Tibial nerve (tissue), 3 donors: ENCODE measurements around the gene ANKRD9.

Experiments
- CTCF ChIP-seq, 5 experiments: fragments of 200-600 bp in 3 of 5; fragments of 450-650 bp in 2 of 5; sonication (generic) in 3 of 5; IDR thresholded peaks; one replicate each; pipeline ENCODE4 v1.5.1; 2016 to 2019; ENCODE audit warnings: antibody characterized with exemption in 5 of 5, mild to moderate bottlenecking in 3 of 5, moderate library complexity in 2 of 5
- POLR2A ChIP-seq, 2 donors: fragments of 450-650 bp; IDR thresholded peaks; one replicate each; pipeline ENCODE4 v1.6.1; 2017; ENCODE audit warnings: antibody characterized with exemption in 2 of 2, mild to moderate bottlenecking in 2 of 2, moderate library complexity in 2 of 2

GRCh38 chr14:102493096-102493495 is 16.5 kb downstream of the ANKRD9 start:
- TF ChIP-seq CTCF (IDR thresholded peaks at IDR 0.05) (no peak), POLR2A (IDR thresholded peaks at IDR 0.05) (no peak)
